Measurements from ENCODE around the gene SPG21. TPM values are rescaled to one million over a fixed set of nuclear protein-coding genes. Genes with fewer than 3 reads are reported as not detected.

The SPG21 gene
- total and polyA plus RNA-seq, 2 of the 13 experiments (the other 11 are each of a cell fraction or from before 2014, with no cell fraction given): 36.7 to 42.4 TPM

- TF ChIP-seq HHEX (CRISPR knock-in tag; IDR thresholded peaks at IDR 0.05) (no peak), ZNF101 (CRISPR knock-in tag; IDR thresholded peaks at IDR 0.05; ENCODE audit: borderline replicate concordance, low read depth) (no peak), RFX5 (IDR thresholded peaks at IDR 0.05; ENCODE audit: low read depth, low read length) (no peak), ZNF619 (CRISPR knock-in tag; IDR thresholded peaks at IDR 0.05) (no peak)
- TF ChIP-seq, protein P1, sequence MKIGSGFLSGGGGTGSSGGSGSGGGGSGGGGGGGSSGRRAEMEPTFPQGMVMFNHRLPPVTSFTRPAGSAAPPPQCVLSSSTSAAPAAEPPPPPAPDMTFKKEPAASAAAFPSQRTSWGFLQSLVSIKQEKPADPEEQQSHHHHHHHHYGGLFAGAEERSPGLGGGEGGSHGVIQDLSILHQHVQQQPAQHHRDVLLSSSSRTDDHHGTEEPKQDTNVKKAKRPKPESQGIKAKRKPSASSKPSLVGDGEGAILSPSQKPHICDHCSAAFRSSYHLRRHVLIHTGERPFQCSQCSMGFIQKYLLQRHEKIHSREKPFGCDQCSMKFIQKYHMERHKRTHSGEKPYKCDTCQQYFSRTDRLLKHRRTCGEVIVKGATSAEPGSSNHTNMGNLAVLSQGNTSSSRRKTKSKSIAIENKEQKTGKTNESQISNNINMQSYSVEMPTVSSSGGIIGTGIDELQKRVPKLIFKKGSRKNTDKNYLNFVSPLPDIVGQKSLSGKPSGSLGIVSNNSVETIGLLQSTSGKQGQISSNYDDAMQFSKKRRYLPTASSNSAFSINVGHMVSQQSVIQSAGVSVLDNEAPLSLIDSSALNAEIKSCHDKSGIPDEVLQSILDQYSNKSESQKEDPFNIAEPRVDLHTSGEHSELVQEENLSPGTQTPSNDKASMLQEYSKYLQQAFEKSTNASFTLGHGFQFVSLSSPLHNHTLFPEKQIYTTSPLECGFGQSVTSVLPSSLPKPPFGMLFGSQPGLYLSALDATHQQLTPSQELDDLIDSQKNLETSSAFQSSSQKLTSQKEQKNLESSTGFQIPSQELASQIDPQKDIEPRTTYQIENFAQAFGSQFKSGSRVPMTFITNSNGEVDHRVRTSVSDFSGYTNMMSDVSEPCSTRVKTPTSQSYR (CRISPR knock-in tag; IDR thresholded peaks at IDR 0.05; ENCODE audit: borderline replicate concordance): no peak
Observed at GRCh38 chr15:64938192-64938591, 51.5 kb downstream of the SPG21 start (continued).

DNA sequence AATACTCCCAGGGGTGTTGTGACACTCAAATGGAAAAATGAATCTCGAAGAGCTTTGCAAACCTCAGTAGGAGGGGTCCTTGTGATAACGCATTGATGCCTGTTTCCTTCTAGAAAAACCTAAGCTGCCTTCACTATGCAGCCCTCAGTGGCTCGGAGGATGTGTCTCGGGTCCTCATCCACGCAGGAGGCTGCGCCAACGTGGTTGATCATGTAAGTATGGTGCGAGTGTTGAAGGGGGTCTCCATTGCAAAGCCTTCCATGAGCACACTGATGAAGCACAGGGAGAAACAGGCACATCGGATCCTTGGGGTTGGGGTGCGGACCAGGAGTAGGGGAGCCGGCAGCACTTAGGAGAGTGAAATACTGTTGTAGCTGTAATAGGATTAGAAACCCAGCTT, 55.7 kb downstream of the SPG21 start:
- 78% methylated on average over 11 of the region's 11 CpGs for WGBS (ENCODE audit: low lambda C conversion rate)
- no peak for FAIRE-seq

More for the DNA sequence above, 55.7 kb downstream of the SPG21 start:
- ATAC-seq: no peak
- in situ Hi-C loops (cut with HindIII; ENCODE audit: extremely low pct_ligation_motif_present, low pct_unique_long_range_greater_than_20kb) (no loop called here), intact Hi-C loops (cut with micrococcal nuclease; ENCODE audit: unreplicated experiment) (no loop called here)
- no peak for DNase-seq (ENCODE audit: low spot score)
- POLR2A ChIA-PET: interaction anchor here (1.8 kb wide), 1 partner anchor 40 kb away, joined by 4 read pairs; no protein-coding TSS in a partner anchor
- H3K9me3 ChIP-seq (ENCODE audit: low read length): no peaks in the 10 kb centered on the region
- no peaks in the 10 kb centered on the region for H4K20me1 ChIP-seq (ENCODE audit: insufficient read depth, low read length)
- no peak overlapping the region for H3K4me3 ChIP-seq (replicated peaks in 1 of 3; ENCODE audit: insufficient read depth in 1 of 3, low read depth in 2 of 3, low read length in 3 of 3)
- H2AFZ ChIP-seq (ENCODE audit: low read length): no peak overlapping the region
- H3K36me3 ChIP-seq (replicated peaks in 1 of 2; ENCODE audit: control insufficient read depth in 1 of 2, insufficient read depth in 2 of 2, low read length in 2 of 2): no peaks in the 10 kb centered on the region
- H3K79me2 ChIP-seq (ENCODE audit: insufficient read depth, low read length): no peaks in the 10 kb centered on the region
- no peak overlapping the region for H3K9ac ChIP-seq (ENCODE audit: insufficient read depth, low read depth, low read length)
- H3K27me3 ChIP-seq (ENCODE audit: control insufficient read depth in 1 of 2, insufficient read depth in 2 of 2, low read length in 2 of 2): peaks cover 1 to 11% of the 10 kb centered on the region in 2 experiments; a peak in 3 of 5 replicates
- no peak overlapping the region for H3K4me2 ChIP-seq (ENCODE audit: low read depth, low read length)
- no peak overlapping the region for H3K27ac ChIP-seq (ENCODE audit: extremely low read length, insufficient read depth, low read length)
- CTCF ChIA-PET (ENCODE audit: low intra/inter-chr PET ratio, low total read pairs): no interaction called here
- TF ChIP-seq IKZF5 (CRISPR knock-in tag; IDR thresholded peaks at IDR 0.05) (no peak), SUZ12 (IDR thresholded peaks at IDR 0.05; ENCODE audit: low read depth, low read length) (no peak), CEBPG (CRISPR knock-in tag; IDR thresholded peaks at IDR 0.05) (no peak), ZNF773 (CRISPR knock-in tag; IDR thresholded peaks at IDR 0.05; ENCODE audit: borderline replicate concordance) (no peak), TCF7 (IDR thresholded peaks at IDR 0.05; ENCODE audit: low read depth) (no peak), YY1 (IDR thresholded peaks at IDR 0.05; ENCODE audit: insufficient read depth, insufficient replicate concordance, low read depth, low read length) (no peak), ARNT2 (CRISPR knock-in tag; IDR thresholded peaks at IDR 0.05; ENCODE audit: low read depth) (no peak), ZBTB7A (CRISPR knock-in tag; IDR thresholded peaks at IDR 0.05) (no peak)
- TF ChIP-seq, protein P2, sequence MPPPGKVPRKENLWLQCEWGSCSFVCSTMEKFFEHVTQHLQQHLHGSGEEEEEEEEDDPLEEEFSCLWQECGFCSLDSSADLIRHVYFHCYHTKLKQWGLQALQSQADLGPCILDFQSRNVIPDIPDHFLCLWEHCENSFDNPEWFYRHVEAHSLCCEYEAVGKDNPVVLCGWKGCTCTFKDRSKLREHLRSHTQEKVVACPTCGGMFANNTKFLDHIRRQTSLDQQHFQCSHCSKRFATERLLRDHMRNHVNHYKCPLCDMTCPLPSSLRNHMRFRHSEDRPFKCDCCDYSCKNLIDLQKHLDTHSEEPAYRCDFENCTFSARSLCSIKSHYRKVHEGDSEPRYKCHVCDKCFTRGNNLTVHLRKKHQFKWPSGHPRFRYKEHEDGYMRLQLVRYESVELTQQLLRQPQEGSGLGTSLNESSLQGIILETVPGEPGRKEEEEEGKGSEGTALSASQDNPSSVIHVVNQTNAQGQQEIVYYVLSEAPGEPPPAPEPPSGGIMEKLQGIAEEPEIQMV (CRISPR knock-in tag; IDR thresholded peaks at IDR 0.05; ENCODE audit: low read depth): no peak
- BruUV-seq (replicated peaks): no TSS peak
- peaks cover 25% of the 10 kb centered on the region for H3K4me1 ChIP-seq (ENCODE audit: insufficient read depth, low read length)
